H1 (cell line): ENCODE data around the gene GPLD1. TPM values are rescaled to one million over a fixed set of nuclear protein-coding genes. Genes with fewer than 3 reads are reported as not detected.

Source experiments
- CTBP2 ChIP-seq: IDR thresholded peaks from 2 replicates; pipeline ENCODE4 v1.7.0; 2011; ENCODE audit warnings: borderline replicate concordance, mild to moderate bottlenecking, moderate library complexity, mixed read lengths, low read length; ENCODE audit not compliant: insufficient read depth, insufficient read length
- polyA plus RNA-seq, 7 experiments: library from polyadenylated mRNA; depleted of rRNA in 3 of 7; stranded (reverse) in 5 of 7; unstranded in 2 of 7; fragments of >200 nt in 5 of 7; fragments of 200-250 nt in 2 of 7; gene quantifications; 1 replicate in 5 of 7; 2 replicates in 1 of 7; 4 replicates in 1 of 7; pipeline versions ENCODE4 v1.2.1 to v1.2.3, GENCODE V29; 2011 to 2013; ENCODE audit warnings: missing spikeins in 2 of 7, mixed read lengths in 2 of 7
- total RNA-seq: library from RNA; stranded (reverse); fragmentation: NEBNext Ultra II Directional; extraction: Animal tissue kit (Norgen Biotek cat#: 25700); gene quantifications from 2 replicates; pipeline ENCODE4 v1.2.1, GENCODE V29; 2021
- TF ChIP-seq, protein P1 (sequence below): IDR thresholded peaks from 2 replicates; pipeline ENCODE4 v1.6.1; 2012; ENCODE audit warnings: inconsistent platforms

The GPLD1 gene
- total and polyA plus RNA-seq, 2 of the 8 experiments (the other 6 are each of a cell fraction or from before 2014, with no cell fraction given): 3.7 to 5.3 TPM

DNA sequence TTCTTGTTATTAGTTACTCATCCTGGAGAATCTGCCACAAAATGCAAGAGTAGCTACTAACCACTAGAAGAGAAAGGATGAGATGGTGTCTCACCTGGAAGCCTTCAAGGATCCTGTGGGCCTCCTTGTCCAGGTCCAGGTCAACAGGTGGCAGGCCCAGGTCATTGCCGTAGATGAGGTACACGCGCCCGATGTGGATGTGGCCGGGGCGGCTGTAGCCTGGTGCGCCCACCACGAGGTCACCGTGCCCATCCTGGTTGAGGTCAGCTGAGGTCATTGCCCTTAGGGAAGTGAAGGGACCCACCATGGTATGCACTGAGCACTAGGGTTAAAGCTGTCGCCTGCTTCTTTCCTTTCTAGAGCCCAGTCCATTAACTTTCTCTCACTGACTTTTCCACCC lies 35.5 kb downstream of the GPLD1 start (continued):
- TF ChIP-seq, protein P1, sequence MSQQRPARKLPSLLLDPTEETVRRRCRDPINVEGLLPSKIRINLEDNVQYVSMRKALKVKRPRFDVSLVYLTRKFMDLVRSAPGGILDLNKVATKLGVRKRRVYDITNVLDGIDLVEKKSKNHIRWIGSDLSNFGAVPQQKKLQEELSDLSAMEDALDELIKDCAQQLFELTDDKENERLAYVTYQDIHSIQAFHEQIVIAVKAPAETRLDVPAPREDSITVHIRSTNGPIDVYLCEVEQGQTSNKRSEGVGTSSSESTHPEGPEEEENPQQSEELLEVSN: no peak
- TF ChIP-seq CTBP2: no peak
